H1 (cell line): Measurements from ENCODE around the gene CAMTA1. TPM values are rescaled to one million over a fixed set of nuclear protein-coding genes. Genes with fewer than 3 reads are reported as not detected.

Source experiments
- CTCF ChIA-PET: fragments of 300-600 bp; sonication (Branson Sonifier 250); formaldehyde crosslinking; loops from one replicate; lab custom pipeline; 2021; ENCODE audit not compliant: partially characterized antibody; lab: Charles Lee
- POLR2A ChIA-PET: fragments of 300-600 bp; sonication (Branson Sonifier 250); formaldehyde crosslinking; loops from one replicate; lab custom pipeline; 2021; ENCODE audit warnings: inconsistent platforms; ENCODE audit not compliant: partially characterized antibody; lab: Charles Lee
- DNase-seq, 2 experiments: peaks; one replicate each; pipeline versions ENCODE4 v3.0.0 to v3.0.0-alpha.2; 2010 to 2022; ENCODE audit warnings: low spot score in 2 of 2, low read depth in 1 of 2, mixed read lengths in 1 of 2
- FAIRE-seq: peaks from 2 replicates; lab custom pipeline; 2011; peaks lifted over from hg19 to GRCh38; lab: Jason Lieb, UNC
- H2AFZ ChIP-seq: 2 replicates; pipeline ENCODE4 v1.8.1; 2012; ENCODE audit warnings: low read length, inconsistent platforms
- H2AK5ac ChIP-seq: 2 replicates; pipeline ENCODE4 v1.6.1; 2013; ENCODE audit warnings: low read depth, low read length
- H2BK120ac ChIP-seq: replicated peaks from 2 replicates; pipeline ENCODE3; 2013; ENCODE audit warnings: low read depth, low read length, inconsistent platforms
- H2BK12ac ChIP-seq: 2 replicates; pipeline ENCODE4 v1.6.1; 2013; ENCODE audit warnings: low read depth, low read length
- H2BK15ac ChIP-seq: 2 replicates; pipeline ENCODE4 v1.6.1; 2013; ENCODE audit warnings: low read length
- H2BK20ac ChIP-seq: 2 replicates; pipeline ENCODE4 v1.6.1; 2013; ENCODE audit warnings: low read length
- H2BK5ac ChIP-seq: 2 replicates; pipeline ENCODE4 v1.6.1; 2013; ENCODE audit warnings: low read depth, low read length
- H3K14ac ChIP-seq: 2 replicates; pipeline ENCODE4 v1.6.1; 2013; ENCODE audit warnings: inconsistent platforms; ENCODE audit not compliant: insufficient read length
- H3K18ac ChIP-seq: 2 replicates; pipeline ENCODE4 v1.6.1; 2013; ENCODE audit warnings: low read length; ENCODE audit errors: extremely low read depth
- H3K23ac ChIP-seq: 2 replicates; pipeline ENCODE4 v1.6.1; 2013; ENCODE audit warnings: inconsistent platforms; ENCODE audit not compliant: insufficient read length
- H3K23me2 ChIP-seq: 2 replicates; pipeline ENCODE4 v1.6.1; 2013; ENCODE audit warnings: low read depth, low read length
- H3K27ac ChIP-seq: 2 replicates; pipeline ENCODE4 v1.6.1; 2011; ENCODE audit warnings: low read depth, low read length, inconsistent platforms
- H3K27me3 ChIP-seq, 4 experiments: replicated peaks in 1 of 4; 1 replicate in 1 of 4; 2 replicates in 3 of 4; pipeline versions ENCODE4 v1.6.1 to v1.8.1; 2011 to 2013; ENCODE audit warnings: low read length in 3 of 4, mild to moderate bottlenecking in 3 of 4, inconsistent platforms in 2 of 4, mixed read lengths in 2 of 4, moderate library complexity in 1 of 4; ENCODE audit not compliant: control insufficient read depth in 3 of 4, insufficient read depth in 3 of 4; ENCODE audit errors: extremely low read depth in 1 of 4
- H3K36me3 ChIP-seq, 4 experiments: 2 replicates each; pipeline versions ENCODE4 v1.6.1 to v1.8.1; 2011 to 2013; ENCODE audit warnings: mild to moderate bottlenecking in 4 of 4, low read length in 3 of 4, moderate library complexity in 2 of 4, control low read depth in 1 of 4, inconsistent platforms in 1 of 4; ENCODE audit not compliant: insufficient read depth in 4 of 4, control insufficient read depth in 2 of 4
- H3K4ac ChIP-seq: replicated peaks from 2 replicates; pipeline ENCODE3; 2013; ENCODE audit warnings: low read length, low read depth, mixed read lengths, inconsistent platforms; ENCODE audit not compliant: insufficient read length
- H3K4me1 ChIP-seq, 4 experiments: replicated peaks in 1 of 4; 1 replicate in 1 of 4; 2 replicates in 3 of 4; pipeline versions ENCODE4 v1.6.1 to v1.8.1; 2011 to 2013; ENCODE audit warnings: low read length in 3 of 4, inconsistent platforms in 2 of 4, mixed read lengths in 1 of 4; ENCODE audit not compliant: insufficient read depth in 4 of 4, control insufficient read depth in 3 of 4
- H3K4me2 ChIP-seq, 2 experiments: 2 replicates each; pipeline versions ENCODE4 v1.6.1 to v1.8.1; 2011 to 2013; ENCODE audit warnings: low read depth in 2 of 2, low read length in 2 of 2, control low read depth in 1 of 2, inconsistent platforms in 1 of 2, mild to moderate bottlenecking in 1 of 2; ENCODE audit not compliant: insufficient read depth in 1 of 2
- H3K4me3 ChIP-seq, 4 experiments: fragments of 200-600, 300-600 bp in 1 of 4; sonication (generic), shearing (Covaris generic), sonication (Bioruptor Twin) in 1 of 4; 2 replicates each; pipeline versions ENCODE4 v1.5.1 to v1.8.1; 2011 to 2016; ENCODE audit warnings: low read length in 4 of 4, low read depth in 3 of 4, control low read depth in 2 of 4, inconsistent platforms in 2 of 4, mild to moderate bottlenecking in 2 of 4, mixed read lengths in 1 of 4, moderate library complexity in 1 of 4; ENCODE audit not compliant: insufficient read depth in 2 of 4; ENCODE audit errors: extremely low read depth in 1 of 4
- H3K56ac ChIP-seq: replicated peaks from 2 replicates; pipeline ENCODE3; 2013; ENCODE audit warnings: low read depth, mild to moderate bottlenecking, mixed read lengths, low read length, inconsistent platforms; ENCODE audit not compliant: insufficient read length
- H3K79me1 ChIP-seq: 2 replicates; pipeline ENCODE4 v1.6.1; 2013; ENCODE audit warnings: low read depth, low read length, control low read depth
- H3K79me2 ChIP-seq, 2 experiments: 2 replicates each; pipeline versions ENCODE4 v1.6.1 to v1.8.1; 2012 to 2013; ENCODE audit warnings: low read length in 2 of 2, mild to moderate bottlenecking in 2 of 2, inconsistent platforms in 1 of 2; ENCODE audit not compliant: insufficient read depth in 2 of 2, control insufficient read depth in 1 of 2
- H3K9ac ChIP-seq, 4 experiments: replicated peaks in 1 of 4; 1 replicate in 1 of 4; 2 replicates in 3 of 4; pipeline versions ENCODE4 v1.6.1 to v1.8.1; 2011 to 2013; ENCODE audit warnings: low read depth in 3 of 4, low read length in 3 of 4, control low read depth in 2 of 4, mild to moderate bottlenecking in 2 of 4, moderate library complexity in 2 of 4, inconsistent platforms in 1 of 4; ENCODE audit errors: extremely low read depth in 1 of 4
- H3K9me3 ChIP-seq, 2 experiments: 2 replicates each; pipeline versions ENCODE4 v1.6.1 to v1.8.1; 2012 to 2013; ENCODE audit warnings: mild to moderate bottlenecking in 2 of 2, moderate library complexity in 2 of 2, control low read depth in 1 of 2, inconsistent platforms in 1 of 2, low read depth in 1 of 2, low read length in 1 of 2, mixed read lengths in 1 of 2; ENCODE audit not compliant: insufficient read depth in 2 of 2
- H4K20me1 ChIP-seq, 2 experiments: replicated peaks in 1 of 2; 2 replicates each; pipeline versions ENCODE3 to v1.8.1; 2011 to 2013; ENCODE audit warnings: inconsistent platforms in 2 of 2, low read length in 2 of 2, mild to moderate bottlenecking in 1 of 2; ENCODE audit not compliant: insufficient read depth in 2 of 2, control insufficient read depth in 1 of 2
- H4K5ac ChIP-seq: 2 replicates; pipeline ENCODE4 v1.6.1; 2013; ENCODE audit warnings: low read length, low read depth, mixed read lengths, inconsistent platforms; ENCODE audit not compliant: insufficient read length
- H4K8ac ChIP-seq: 2 replicates; pipeline ENCODE4 v1.8.0; 2013; ENCODE audit warnings: mild to moderate bottlenecking, moderate library complexity, low read length, inconsistent platforms; ENCODE audit not compliant: insufficient read depth; ENCODE audit errors: extremely low read depth
- H4K91ac ChIP-seq: replicated peaks from 2 replicates; pipeline ENCODE3; 2013; ENCODE audit warnings: low read length, mixed read lengths, inconsistent platforms; ENCODE audit not compliant: insufficient read length
- CBX5 ChIP-seq: fragments of 300-800, 300-1000 bp; sonication (generic); IDR thresholded peaks from 2 replicates; pipeline ENCODE4 v1.7.1; 2016; ENCODE audit warnings: antibody characterized with exemption, low read length, low read depth
- EZH2 ChIP-seq: fragments of 200-600 bp; sonication (generic); IDR thresholded peaks from 2 replicates; pipeline ENCODE4 v1.7.1; 2012; ENCODE audit warnings: low read depth, mild to moderate bottlenecking, moderate library complexity, low read length, inconsistent platforms; ENCODE audit not compliant: severe bottlenecking
- HDAC2 ChIP-seq, 2 experiments: fragments of 300-600 bp in 1 of 2; sonication (generic) in 1 of 2; IDR thresholded peaks; 2 replicates each; pipeline ENCODE4 v1.6.1; 2011 to 2012; ENCODE audit warnings: low read depth in 2 of 2, low read length in 2 of 2, mild to moderate bottlenecking in 2 of 2, moderate library complexity in 2 of 2, borderline replicate concordance in 1 of 2, inconsistent platforms in 1 of 2
- KDM5A ChIP-seq: fragments of 200-600 bp; IDR thresholded peaks from 2 replicates; pipeline ENCODE4 v1.7.1; 2012; ENCODE audit warnings: mild to moderate bottlenecking, low read length, inconsistent platforms, mixed read lengths
- RNF2 ChIP-seq: fragments of 200-900, 300-1000 bp; sonication (generic); IDR thresholded peaks from 2 replicates; pipeline ENCODE4 v1.7.1; 2016; ENCODE audit warnings: borderline replicate concordance, low read depth, mild to moderate bottlenecking, antibody characterized with exemption, low read length; ENCODE audit not compliant: poor library complexity, severe bottlenecking; ENCODE audit errors: missing control alignments
- SP4 ChIP-seq: IDR thresholded peaks from 2 replicates; pipeline ENCODE4 v1.6.1; 2012; ENCODE audit warnings: low read length, inconsistent platforms
- TAF1 ChIP-seq: IDR thresholded peaks from 2 replicates; pipeline ENCODE4 v1.6.1; 2011; ENCODE audit warnings: mild to moderate bottlenecking, low read depth, low read length
- TEAD4 ChIP-seq: IDR thresholded peaks from 2 replicates; pipeline ENCODE4 v1.6.1; 2012; ENCODE audit warnings: low read depth, low read length, inconsistent platforms, mixed read lengths
- YY1 ChIP-seq: IDR thresholded peaks from 2 replicates; pipeline ENCODE4 v1.6.1; 2011; ENCODE audit warnings: low read depth, mild to moderate bottlenecking, low read length
- ZNF274 ChIP-seq: IDR thresholded peaks from 2 replicates; pipeline ENCODE4 v1.7.0; 2012; ENCODE audit warnings: low read length, borderline replicate concordance; ENCODE audit errors: extremely low read depth
- WGBS, 2 experiments: shearing (Covaris generic) in 1 of 2; methylation state at CpG; one replicate each; pipeline versions ENCODE4 v1.1.6 to v1.1.7; 2013 to 2015; ENCODE audit warnings: low lambda C conversion rate in 2 of 2, mixed read lengths in 2 of 2, inconsistent platforms in 1 of 2, low coverage in 1 of 2, missing lambda C conversion rate in 1 of 2; ENCODE audit not compliant: insufficient replicate concordance in 2 of 2, insufficient coverage in 1 of 2, insufficient read length in 1 of 2; ENCODE audit errors: extremely low coverage in 1 of 2, missing lambda C conversion rate in 1 of 2; 5-methylcytosine and 5-hydroxymethylcytosine counted together
- polyA plus RNA-seq, 7 experiments: library from polyadenylated mRNA; depleted of rRNA in 3 of 7; stranded (reverse) in 5 of 7; unstranded in 2 of 7; fragments of >200 nt in 5 of 7; fragments of 200-250 nt in 2 of 7; gene quantifications; 1 replicate in 5 of 7; 2 replicates in 1 of 7; 4 replicates in 1 of 7; pipeline versions ENCODE4 v1.2.1 to v1.2.3, GENCODE V29; 2011 to 2013; ENCODE audit warnings: missing spikeins in 2 of 7, mixed read lengths in 2 of 7
- total RNA-seq: library from RNA; stranded (reverse); fragmentation: NEBNext Ultra II Directional; extraction: Animal tissue kit (Norgen Biotek cat#: 25700); gene quantifications from 2 replicates; pipeline ENCODE4 v1.2.1, GENCODE V29; 2021
- TF ChIP-seq, protein P1 (sequence below): IDR thresholded peaks from 2 replicates; pipeline ENCODE4 v1.6.1; 2011; ENCODE audit warnings: low read depth, mild to moderate bottlenecking, low read length; ENCODE audit not compliant: insufficient read depth

The CAMTA1 gene
- total and polyA plus RNA-seq, 2 of the 8 experiments (the other 6 are each of a cell fraction or from before 2014, with no cell fraction given): 65.0 to 119 TPM

DNA sequence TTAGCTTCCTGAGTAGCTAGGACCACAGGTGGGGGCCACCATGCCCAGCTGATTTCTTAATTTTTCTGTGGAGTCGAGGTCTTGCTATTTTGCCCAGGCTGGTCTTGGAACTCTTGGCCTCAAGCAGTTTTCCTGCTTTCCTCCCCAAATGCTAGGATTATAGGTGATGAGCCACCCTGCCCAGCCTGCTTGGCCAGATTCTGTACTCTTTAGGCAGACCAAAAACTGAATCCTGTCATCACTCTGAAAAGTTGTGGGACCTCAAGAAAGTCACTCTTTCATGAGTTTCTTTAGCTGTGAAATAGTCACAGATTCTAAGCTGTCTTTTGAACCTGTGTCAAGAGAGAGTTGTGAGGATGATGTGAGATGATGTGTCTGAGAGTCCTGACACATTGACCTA, 105.4 kb downstream of the CAMTA1 start:
- Histone ChIP-seq H3K18ac (no peak overlapping the region), H3K56ac (no peak overlapping the region), H3K4me3 (no peak overlapping the region), H3K27me3 (no peaks in the 10 kb centered on the region), H3K4me1 (no peaks in the 10 kb centered on the region), H3K23me2 (no peaks in the 10 kb centered on the region), H2AK5ac (no peak overlapping the region), H3K4me2 (no peak overlapping the region), H3K23ac (no peak overlapping the region), H4K5ac (no peak overlapping the region), H2BK15ac (no peak overlapping the region), H2BK12ac (no peak overlapping the region), H4K8ac (no peak overlapping the region), H3K14ac (no peak overlapping the region), H2BK120ac (no peak overlapping the region), H3K4ac (no peak overlapping the region), H4K20me1 (peaks cover 1 to 6% of the 10 kb centered on the region in 2 experiments), H2BK20ac (no peak overlapping the region), H3K9me3 (no peaks in the 10 kb centered on the region), H2AFZ (no peak overlapping the region), H3K27ac (no peak overlapping the region), H3K79me2 (no peaks in the 10 kb centered on the region), H3K36me3 (no peaks in the 10 kb centered on the region), H3K79me1 (no peaks in the 10 kb centered on the region), H3K9ac (no peak overlapping the region), H2BK5ac (no peak overlapping the region), H4K91ac (no peak overlapping the region)
- TF ChIP-seq KDM5A (no peak), ZNF274 (no peak), SP4 (no peak), EZH2 (no peak), YY1 (no peak), HDAC2 (IDR thresholded peaks at IDR 0.05; ENCODE audit: borderline replicate concordance in 1 of 2, low read depth in 2 of 2, low read length in 2 of 2) (no peak), TAF1 (no peak), TEAD4 (no peak), CBX5 (no peak), RNF2 (no peak)
- TF ChIP-seq, protein P1, sequence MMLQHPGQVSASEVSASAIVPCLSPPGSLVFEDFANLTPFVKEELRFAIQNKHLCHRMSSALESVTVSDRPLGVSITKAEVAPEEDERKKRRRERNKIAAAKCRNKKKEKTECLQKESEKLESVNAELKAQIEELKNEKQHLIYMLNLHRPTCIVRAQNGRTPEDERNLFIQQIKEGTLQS: no peak
- 70% methylated on average over 1 of the region's 1 CpG; no CpG with 5 or more reads in 1 of the 2 experiments for WGBS, 2 experiments
- CTCF ChIA-PET: interaction anchor here (0.6 to 4.6 kb wide), 34 partner anchors 8 to 1590 kb away, joined by 3 to 33 read pairs (median 5); no protein-coding TSS in a partner anchor
- POLR2A ChIA-PET: interaction anchor here (0.9 to 1.4 kb wide), 2 partner anchors 10 to 65 kb away, joined by 3 read pairs; no protein-coding TSS in a partner anchor
- no peak for FAIRE-seq
- no peak for DNase-seq
